Testis (tissue), 2 donors: ENCODE measurements around the gene XXYLT1.

Source experiments
- CTCF ChIP-seq, 3 experiments: fragments of 450-650 bp in 2 of 3; fragments of 200-600 bp in 1 of 3; sonication (generic) in 1 of 3; IDR thresholded peaks; one replicate each; pipeline ENCODE4 v1.5.1; 2016 to 2019; ENCODE audit warnings: antibody characterized with exemption in 3 of 3, mild to moderate bottlenecking in 2 of 3, moderate library complexity in 1 of 3
- POLR2A ChIP-seq: fragments of 450-650 bp; IDR thresholded peaks from one replicate; pipeline ENCODE4 v1.6.1; 2017; ENCODE audit warnings: antibody characterized with exemption, mild to moderate bottlenecking, moderate library complexity

- TF ChIP-seq CTCF (IDR thresholded peaks at IDR 0.05) (no peak), POLR2A (no peak)
These were observed 207.3 kb downstream of the XXYLT1 start for GRCh38 chr3:195063581-195064193.
